Testis (tissue), 3 donors: ENCODE data around the gene KCNQ5. TPM values are rescaled to one million over a fixed set of nuclear protein-coding genes. Genes with fewer than 3 reads are reported as not detected.

Experiments
- DNase-seq: peaks from one replicate; pipeline ENCODE4 v3.0.0-alpha.2; 2019
- H3K27ac ChIP-seq, 2 donors: fragments of 200-600 bp; sonication (generic); one replicate each; pipeline ENCODE4 v1.5.1; 2019
- H3K27me3 ChIP-seq: fragments of 200-600 bp; sonication (generic); one replicate; pipeline ENCODE4 v1.5.1; 2019
- H3K36me3 ChIP-seq: fragments of 200-600 bp; sonication (generic); one replicate; pipeline ENCODE4 v1.5.1; 2017; ENCODE audit warnings: low read depth; ENCODE audit errors: missing control alignments
- H3K4me1 ChIP-seq: fragments of 200-600 bp; sonication (generic); one replicate; pipeline ENCODE4 v1.5.1; 2019
- H3K4me3 ChIP-seq, 2 donors: fragments of 200-600 bp; sonication (generic); one replicate each; pipeline ENCODE4 v1.5.1; 2017 to 2019
- H3K9me3 ChIP-seq: fragments of 200-600 bp; sonication (generic); one replicate; pipeline ENCODE4 v1.5.1; 2017
- CTCF ChIP-seq, 3 experiments: fragments of 450-650 bp in 2 of 3; fragments of 200-600 bp in 1 of 3; sonication (generic) in 1 of 3; IDR thresholded peaks; one replicate each; pipeline ENCODE4 v1.5.1; 2016 to 2019; ENCODE audit warnings: antibody characterized with exemption in 3 of 3, mild to moderate bottlenecking in 2 of 3, moderate library complexity in 1 of 3
- POLR2A ChIP-seq: fragments of 450-650 bp; IDR thresholded peaks from one replicate; pipeline ENCODE4 v1.6.1; 2017; ENCODE audit warnings: antibody characterized with exemption, mild to moderate bottlenecking, moderate library complexity
- WGBS, 2 donors: methylation state at CpG; one replicate each; pipeline ENCODE4 v1.1.5; 2018; 5-methylcytosine and 5-hydroxymethylcytosine counted together
- intact Hi-C: fragments of 100-400 bp; cut with DNase I; formaldehyde crosslinking; loops from one replicate; pipeline ENCODE4 v1.15.1; 2023; ENCODE audit warnings: low total_unique reads
- polyA plus RNA-seq: library from polyadenylated mRNA; stranded (reverse); fragments of 350-450 nt; fragmentation: Illumina TruSeq; extraction: RNeasy Lipid Tissue Mini Kit (QIAGEN cat#74804); gene quantifications from one replicate; pipeline ENCODE4 v1.2.3, GENCODE V29; 2014; ENCODE audit warnings: low read depth, low replicate concordance; ENCODE audit not compliant: insufficient read depth
- total RNA-seq, 2 donors: library from RNA; depleted of rRNA; stranded (reverse); fragments of >200 nt; gene quantifications; one replicate each; pipeline ENCODE4 v1.2.3, GENCODE V29; 2016

The KCNQ5 gene
- total and polyA plus RNA-seq, 3 donors from 2014 or later, result 0.43 to 1.1 (median 0.73) TPM

DNA sequence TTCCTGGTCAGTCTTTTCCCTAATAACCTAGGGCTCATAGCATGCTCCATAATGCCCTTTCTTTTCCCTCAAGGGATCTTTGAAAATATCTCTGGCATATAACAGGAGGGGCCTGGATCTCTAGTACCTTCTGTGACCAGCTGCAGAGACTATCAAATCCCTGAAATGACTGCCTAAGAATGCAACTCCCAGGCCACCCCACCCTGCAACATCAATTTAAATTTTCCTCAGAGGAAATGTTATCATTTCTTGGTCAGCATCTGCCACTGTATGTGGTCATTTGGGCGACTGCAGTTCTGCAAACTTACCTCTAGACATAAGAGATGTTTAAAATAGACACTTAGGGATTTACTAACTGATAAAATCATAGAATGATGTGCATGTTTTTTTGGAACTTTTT is 200.2 kb downstream of the KCNQ5 start:
- no peaks in the 10 kb centered on the region for H3K4me1 ChIP-seq
- no peak for TF ChIP-seq POLR2A
- TF ChIP-seq CTCF (IDR thresholded peaks at IDR 0.05), result no peak

DNA sequence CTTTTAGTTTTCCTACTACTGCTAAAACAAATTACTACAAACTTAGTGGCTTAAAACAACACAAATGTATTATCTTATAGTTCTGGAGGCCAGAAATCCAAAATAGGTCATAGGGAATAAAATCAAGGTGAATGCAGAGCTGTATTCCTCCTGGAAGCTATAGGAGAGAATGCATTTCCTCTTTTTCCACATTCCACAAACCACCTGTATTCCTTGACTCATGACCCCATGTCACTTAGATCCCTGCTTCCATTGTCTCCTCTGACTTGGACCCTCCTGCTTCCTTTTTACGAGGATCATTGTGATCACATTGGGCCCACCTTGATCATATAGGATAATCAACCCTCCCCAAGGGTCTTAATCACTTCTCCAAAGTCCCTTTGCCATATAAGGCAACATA is 200.8 kb downstream of the KCNQ5 start:
- Histone ChIP-seq H3K36me3 (no peaks in the 10 kb centered on the region), H3K27ac (no peak overlapping the region), H3K9me3 (no peaks in the 10 kb centered on the region), H3K27me3 (no peaks in the 10 kb centered on the region), H3K4me3 (no peak overlapping the region), H3K4me1 (no peaks in the 10 kb centered on the region)
- 88 to 96% methylated on average over 1 of the region's 1 CpG for WGBS, 2 donors
- no peak for DNase-seq
- intact Hi-C loops, result no loop called here
- TF ChIP-seq POLR2A (no peak), CTCF (IDR thresholded peaks at IDR 0.05) (no peak)

More for the DNA sequence above, 200.2 kb downstream of the KCNQ5 start:
- Histone ChIP-seq H3K9me3 (no peaks in the 10 kb centered on the region), H3K36me3 (no peaks in the 10 kb centered on the region), H3K4me3 (no peak overlapping the region), H3K27ac (no peak overlapping the region), H3K27me3 (no peaks in the 10 kb centered on the region)
- intact Hi-C loops, result no loop called here
- no peak for DNase-seq
- 79 to 81% methylated on average over 1 of the region's 1 CpG for WGBS, 2 donors

DNA sequence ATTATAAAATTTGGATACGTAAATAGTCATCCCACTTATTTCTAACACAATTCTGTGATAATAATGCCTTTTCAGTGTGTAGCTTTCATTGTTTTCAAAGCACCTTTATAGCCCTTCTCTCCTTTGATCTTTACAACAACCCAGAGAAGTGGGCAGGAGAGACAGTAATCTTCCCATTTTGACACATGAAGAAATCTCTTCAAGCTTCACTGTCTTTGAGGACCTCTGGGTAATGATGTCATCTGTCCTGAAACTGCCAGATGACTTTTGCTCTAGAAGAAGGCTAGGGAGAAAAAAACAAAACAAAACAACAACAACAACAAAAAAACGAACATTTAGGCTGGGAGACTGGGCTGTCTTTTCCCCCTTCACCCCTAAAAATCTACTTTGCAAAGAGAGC is 203.0 kb downstream of the KCNQ5 start:
- H3K27ac ChIP-seq, result no peak overlapping the region
- H3K9me3 ChIP-seq, result no peaks in the 10 kb centered on the region
- H3K4me1 ChIP-seq, result no peaks in the 10 kb centered on the region
- H3K36me3 ChIP-seq, result no peaks in the 10 kb centered on the region
- 66 to 79% methylated on average over 2 of the region's 2 CpGs for WGBS, 2 donors
- intact Hi-C loops, result no loop called here
- H3K4me3 ChIP-seq, result no peak overlapping the region
- no peak for DNase-seq
- H3K27me3 ChIP-seq, result no peaks in the 10 kb centered on the region
- TF ChIP-seq POLR2A (no peak), CTCF (IDR thresholded peaks at IDR 0.05) (no peak)

DNA sequence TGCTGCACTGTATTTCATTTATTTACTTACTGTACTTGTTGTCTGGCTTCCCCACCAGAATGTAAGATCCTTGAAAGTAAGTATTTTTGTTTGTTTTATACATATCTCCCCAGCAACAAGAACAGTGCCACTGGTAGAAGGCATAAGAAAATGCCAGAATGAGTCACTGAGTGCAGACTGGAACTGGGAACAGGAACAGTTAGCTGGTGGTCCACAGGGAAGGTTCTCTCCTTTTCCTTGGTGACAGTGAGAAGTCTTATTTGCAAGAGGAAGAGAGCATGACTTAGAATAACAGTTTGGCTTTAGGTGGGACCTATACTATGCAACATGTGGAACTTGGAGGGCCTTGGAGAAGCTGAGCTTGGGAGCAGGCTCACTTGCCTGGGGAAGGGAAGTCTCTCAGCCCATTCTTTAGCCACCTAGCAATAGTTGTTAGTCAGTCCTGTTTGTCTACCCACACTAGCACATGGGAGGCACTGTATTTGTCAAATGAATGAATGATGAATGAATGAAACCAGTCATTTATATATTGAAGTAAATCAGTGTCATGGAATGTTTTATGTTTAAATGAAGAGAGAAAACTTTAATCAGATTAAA is 203.5 kb downstream of the KCNQ5 start:
- no peaks in the 10 kb centered on the region for H3K9me3 ChIP-seq
- TF ChIP-seq POLR2A (no peak), CTCF (IDR thresholded peaks at IDR 0.05) (no peak)
- intact Hi-C loops, result no loop called here
- H3K4me1 ChIP-seq, result no peaks in the 10 kb centered on the region
- H3K27ac ChIP-seq, result no peak overlapping the region
- no peak overlapping the region for H3K4me3 ChIP-seq
- no peak for DNase-seq
- H3K27me3 ChIP-seq, result no peaks in the 10 kb centered on the region
- H3K36me3 ChIP-seq, result no peaks in the 10 kb centered on the region

DNA sequence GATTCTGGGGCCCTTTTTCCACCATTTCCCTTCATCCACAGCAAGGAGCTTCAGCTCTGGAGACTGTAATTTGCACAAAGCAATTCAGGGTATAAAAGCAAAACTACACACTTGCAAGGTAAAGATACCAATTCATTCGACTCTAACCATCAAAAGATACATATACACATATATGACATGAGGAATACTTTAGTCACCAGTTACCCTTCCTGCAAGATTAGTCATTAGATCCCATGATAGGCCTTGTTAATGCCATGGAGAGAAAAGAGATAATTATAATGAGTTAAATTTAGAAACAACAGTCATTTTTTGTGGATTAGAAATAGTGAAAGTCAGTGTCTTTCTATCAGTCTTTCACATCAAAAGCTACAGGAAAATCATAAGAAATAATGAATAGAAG is 204.2 kb downstream of the KCNQ5 start:
- H3K27ac ChIP-seq, result no peak overlapping the region
- H3K4me3 ChIP-seq, result no peak overlapping the region
- TF ChIP-seq POLR2A (no peak), CTCF (IDR thresholded peaks at IDR 0.05) (no peak)
- 86 to 93% methylated on average over 1 of the region's 1 CpG for WGBS, 2 donors
- no peaks in the 10 kb centered on the region for H3K36me3 ChIP-seq
- H3K27me3 ChIP-seq, result no peaks in the 10 kb centered on the region
- DNase-seq, result no peak
- no peaks in the 10 kb centered on the region for H3K9me3 ChIP-seq
- no peaks in the 10 kb centered on the region for H3K4me1 ChIP-seq
- intact Hi-C loops, result no loop called here
